ENCODE measurements around the gene KHNYN. TPM values are rescaled to one million over a fixed set of nuclear protein-coding genes. Genes with fewer than 3 reads are reported as not detected.
"Not testable (repeated sequence)": the region's sequence is repeated elsewhere in the genome, so short reads cannot be mapped to it uniquely, and the experiment has no call there.

The KHNYN gene
- total RNA-seq, 2 experiments from 2014 or later = 59.7 to 71.5 TPM

DNA sequence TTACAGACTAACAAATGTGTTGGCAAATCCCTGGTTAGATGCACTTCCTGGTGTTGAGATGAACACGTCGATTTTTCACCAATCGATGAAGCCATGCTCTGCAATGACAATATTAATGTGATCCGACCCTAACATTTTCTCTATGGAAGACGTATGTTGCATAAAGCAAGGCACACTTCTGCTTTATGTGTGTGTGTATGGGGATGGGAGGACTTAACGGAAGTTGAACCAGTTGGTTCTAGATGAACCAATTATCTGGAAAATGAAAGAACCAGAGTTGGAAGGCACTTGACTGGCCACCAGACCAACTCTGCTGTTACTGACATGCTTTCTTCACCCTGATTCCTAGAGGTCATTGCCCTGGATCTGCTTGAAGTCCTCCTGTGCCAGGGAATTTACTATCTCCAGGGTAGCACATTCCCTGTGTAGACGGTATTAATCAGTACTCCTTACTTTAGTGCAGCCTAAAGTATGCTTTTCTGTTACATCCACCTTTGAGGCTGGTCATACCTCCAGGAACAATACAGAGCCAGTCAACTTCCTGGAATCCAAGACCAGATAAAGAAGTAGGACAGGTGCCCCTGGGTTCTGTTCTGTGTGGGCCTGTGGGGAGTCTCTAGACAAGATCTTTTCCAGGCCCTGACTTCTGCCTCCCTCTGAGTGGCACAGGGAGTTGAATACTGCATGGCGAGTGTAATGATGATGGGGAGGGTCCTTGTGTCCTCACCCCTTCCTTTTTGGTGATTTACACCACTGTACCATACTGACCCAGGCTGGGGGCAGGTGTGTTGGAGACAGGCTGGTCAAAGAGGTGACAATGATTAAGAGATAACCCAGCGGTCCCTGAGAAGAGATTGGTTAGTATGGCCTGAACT lies 8.7 kb downstream of the KHNYN start:
- ChIA-PET CTCF (interaction anchor here (0.6 to 5.1 kb wide), 6 partner anchors 8 to 196 kb away, joined by 3 to 57 read pairs (median 10); partner anchors contain the start of genes CBLN3, KHNYN and TINF2), POLR2A (no interaction called here)
- H3K36me3 Mint-ChIP-seq (ENCODE audit: low read depth) = peaks cover 62% of the 10 kb centered on the region

DNA sequence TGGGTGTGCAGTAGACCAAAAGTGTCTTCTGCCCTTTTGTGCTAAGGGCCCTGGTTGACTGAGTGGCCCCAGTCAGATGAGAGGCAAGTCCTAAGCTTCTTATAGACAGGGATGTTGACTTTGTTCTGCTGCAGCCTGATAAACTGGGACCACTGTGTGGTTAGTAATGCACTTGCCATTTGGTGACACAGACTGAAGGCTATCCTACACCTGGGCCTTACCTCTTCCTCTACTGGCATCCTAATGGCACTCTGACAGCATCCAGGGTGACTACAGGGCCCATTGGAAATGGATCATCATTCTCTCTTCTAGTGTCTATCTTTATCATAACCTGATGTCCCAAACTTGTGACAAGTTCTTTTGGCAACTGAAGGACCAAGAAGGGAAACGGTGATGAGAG lies 9.5 kb downstream of the KHNYN start:
- H3K36me3 Mint-ChIP-seq (ENCODE audit: low read depth) = peaks cover 59% of the 10 kb centered on the region
- POLR2A ChIA-PET = no interaction called here
- DNase-seq = no peak
- no peak overlapping the region for H3K4me3 Mint-ChIP-seq
- CTCF ChIA-PET = interaction anchor here (0.6 to 5.1 kb wide), 2 partner anchors 8 to 129 kb away, joined by 3 to 57 read pairs; partner anchors contain the start of genes CBLN3 and KHNYN
- no peaks in the 10 kb centered on the region for H3K9me3 Mint-ChIP-seq
- H3K4me1 Mint-ChIP-seq = peaks cover 73% of the 10 kb centered on the region
- H3K27me3 Mint-ChIP-seq = no peaks in the 10 kb centered on the region
- H3K27ac Mint-ChIP-seq = no peak overlapping the region

More for the DNA sequence above, 8.7 kb downstream of the KHNYN start:
- peak overlapping the region; percentile 20 for H3K27ac Mint-ChIP-seq
- no peak overlapping the region for H3K4me3 Mint-ChIP-seq
- no peaks in the 10 kb centered on the region for H3K9me3 Mint-ChIP-seq
- no peaks in the 10 kb centered on the region for H3K27me3 Mint-ChIP-seq
- DNase-seq = no peak
- peaks cover 69% of the 10 kb centered on the region for H3K4me1 Mint-ChIP-seq

DNA sequence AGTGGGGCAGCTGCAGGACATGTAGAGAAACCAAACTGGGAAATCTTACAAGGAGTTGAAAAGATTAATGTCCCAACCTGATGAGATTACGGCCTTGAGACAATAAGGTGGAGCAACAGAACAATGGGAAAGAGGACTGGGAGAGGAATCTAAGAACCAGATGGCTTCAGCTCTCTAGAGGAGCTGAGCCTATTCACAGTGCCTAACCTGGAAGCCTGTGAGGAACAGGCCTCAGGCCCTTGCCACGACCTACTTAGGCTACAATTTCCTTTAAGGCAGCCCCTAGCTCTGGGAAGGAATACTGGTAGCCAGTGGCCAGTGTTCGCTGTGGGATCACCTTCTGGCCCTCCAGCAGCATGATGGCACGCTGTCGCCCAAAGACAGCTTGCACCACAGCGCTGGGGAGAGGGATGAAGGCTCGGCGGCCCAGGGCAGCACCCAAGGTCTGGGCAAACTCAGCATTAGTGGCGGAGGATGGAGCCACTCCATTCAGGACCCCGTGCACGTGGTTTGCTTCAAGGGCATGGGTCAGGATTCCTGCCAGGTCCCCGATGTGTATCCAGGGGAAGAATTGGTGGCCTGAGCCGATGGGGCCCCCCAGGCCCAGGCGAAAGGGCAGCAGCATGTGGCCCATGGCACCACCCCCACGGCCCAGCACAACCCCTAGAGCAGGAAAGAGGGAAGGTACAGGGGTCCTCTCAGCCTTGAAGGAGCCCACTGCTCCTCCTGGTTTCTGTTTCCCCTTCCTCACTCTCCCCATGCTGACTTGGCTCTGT lies 10.3 kb downstream of the KHNYN start:
- ChIA-PET POLR2A (no interaction called here), CTCF (interaction anchor here (0.7 to 5.1 kb wide), 2 partner anchors 9 to 106 kb away, joined by 3 to 57 read pairs; partner anchors contain the start of genes CBLN3 and KHNYN)
- Mint-ChIP-seq H3K27me3 (no peaks in the 10 kb centered on the region), H3K9me3 (no peaks in the 10 kb centered on the region), H3K36me3 (ENCODE audit: low read depth) (peaks cover 58% of the 10 kb centered on the region), H3K4me1 (peaks cover 72% of the 10 kb centered on the region), H3K4me3 (no peak overlapping the region), H3K27ac (peak overlapping the region; percentile 75)
- DNase-seq = no peak

DNA sequence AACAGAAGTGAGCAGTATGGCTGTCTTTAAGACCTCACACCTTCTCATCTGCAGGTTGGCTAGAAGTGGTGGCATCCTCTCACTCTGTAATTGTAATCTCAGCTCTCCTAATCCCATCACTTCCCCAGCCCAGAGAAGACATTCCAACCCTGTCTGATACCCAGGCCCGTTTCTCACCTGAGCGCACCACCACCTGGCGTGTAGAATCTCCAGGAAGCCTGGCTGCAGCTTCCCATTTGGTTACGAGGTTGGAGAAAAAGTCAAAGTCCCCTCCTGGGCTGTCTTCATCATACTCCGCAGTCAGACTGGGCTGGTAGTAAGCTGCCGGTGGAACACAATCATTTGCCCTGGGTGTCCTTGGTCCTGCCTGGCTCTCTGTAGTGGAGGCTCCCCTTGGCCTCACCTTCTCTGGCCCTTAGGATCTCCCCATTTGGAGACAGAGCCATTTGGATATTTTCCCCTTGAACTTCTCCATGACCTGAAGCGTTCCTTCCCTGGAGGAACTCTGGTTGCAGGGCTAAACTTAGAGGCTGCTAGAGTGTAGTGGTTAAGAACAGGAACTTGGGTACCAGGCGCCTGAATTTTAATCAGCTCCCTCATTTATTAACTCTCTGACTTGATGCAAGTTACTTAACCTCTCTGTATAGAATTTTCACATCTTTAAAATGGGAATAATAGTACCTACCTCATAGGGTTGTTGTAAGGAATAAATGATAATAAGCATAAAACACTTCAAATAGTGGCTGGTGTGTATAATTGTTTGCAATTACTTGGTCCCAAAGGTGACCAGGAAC lies 11.0 kb downstream of the KHNYN start:
- Mint-ChIP-seq H3K4me3 (peak overlapping the region; percentile 90), H3K27ac (peak overlapping the region; percentile 96), H3K9me3 (no peaks in the 10 kb centered on the region), H3K4me1 (peaks cover 68% of the 10 kb centered on the region), H3K27me3 (no peaks in the 10 kb centered on the region), H3K36me3 (ENCODE audit: low read depth) (peaks cover 56% of the 10 kb centered on the region)
- ChIA-PET POLR2A (interaction anchor here (1.2 kb wide), 1 partner anchor 9 kb away, joined by 3 read pairs; no protein-coding TSS in a partner anchor), CTCF (interaction anchor here (0.7 to 5.1 kb wide), 4 partner anchors 10 to 225 kb away, joined by 3 to 57 read pairs (median 4); partner anchors contain the start of genes CBLN3, KHNYN and MDP1)
- DNase-seq = no peak

DNA sequence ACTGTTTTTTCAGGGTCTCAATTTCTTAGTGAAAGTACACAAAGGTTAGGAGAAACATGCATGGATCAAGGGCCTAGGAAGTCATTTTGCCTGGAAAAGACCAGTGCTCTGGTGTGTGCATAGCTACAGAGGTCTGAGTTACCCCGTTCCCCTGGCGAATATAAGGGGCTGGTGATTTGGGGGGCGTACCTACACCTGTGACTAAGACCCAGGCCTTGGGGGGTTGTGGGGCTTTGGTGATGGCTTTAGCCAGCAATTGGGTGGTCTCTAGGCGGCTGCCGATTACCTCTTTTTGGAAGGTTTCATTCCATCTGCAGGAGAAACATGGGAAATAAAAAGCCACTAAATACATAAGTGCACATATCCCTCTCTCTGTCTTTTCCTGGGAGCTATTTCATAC lies 11.7 kb downstream of the KHNYN start:
- ChIA-PET CTCF (interaction anchor here (0.9 to 5.1 kb wide), 4 partner anchors 11 to 226 kb away, joined by 3 to 57 read pairs (median 4); partner anchors contain the start of genes CBLN3, KHNYN and MDP1), POLR2A (interaction anchor here (0.6 to 1.6 kb wide), 4 partner anchors 10 to 232 kb away, joined by 3 to 6 read pairs (median 6); partner anchors contain the start of gene KHNYN)
- Mint-ChIP-seq H3K27ac (peak overlapping the region; percentile 96), H3K36me3 (ENCODE audit: low read depth) (peaks cover 53% of the 10 kb centered on the region), H3K4me3 (peak overlapping the region; percentile 90), H3K4me1 (peaks cover 63% of the 10 kb centered on the region), H3K9me3 (no peaks in the 10 kb centered on the region), H3K27me3 (no peaks in the 10 kb centered on the region)
- no peak for DNase-seq

DNA sequence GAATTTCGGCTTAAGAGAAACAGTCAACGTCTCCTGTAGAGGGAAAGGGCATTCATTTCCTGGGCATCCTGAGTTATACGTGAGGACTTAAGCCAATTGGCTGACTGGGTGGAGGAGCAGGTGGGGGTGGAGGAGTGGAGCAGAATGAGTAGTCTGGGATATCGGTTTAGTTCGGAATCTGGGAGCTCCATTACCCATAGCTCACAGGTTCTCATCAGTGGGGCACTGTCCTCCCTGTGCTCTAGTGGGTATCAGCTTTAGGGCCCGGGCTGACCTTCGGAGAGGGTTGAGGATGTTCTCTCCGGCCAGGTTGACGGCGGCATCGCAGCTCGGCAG lies 12.1 kb downstream of the KHNYN start:
- Mint-ChIP-seq H3K27me3 (no peaks in the 10 kb centered on the region), H3K4me1 (peaks cover 59% of the 10 kb centered on the region), H3K9me3 (no peaks in the 10 kb centered on the region), H3K4me3 (peak overlapping the region; percentile 90), H3K27ac (peak overlapping the region; percentile 96), H3K36me3 (ENCODE audit: low read depth) (peaks cover 49% of the 10 kb centered on the region)
- ChIA-PET CTCF (interaction anchor here (0.5 to 5.1 kb wide), 5 partner anchors 11 to 226 kb away, joined by 3 to 57 read pairs (median 3); partner anchors contain the start of genes CBLN3, KHNYN and MDP1), POLR2A (interaction anchor here (0.6 to 1.6 kb wide), 4 partner anchors 10 to 232 kb away, joined by 3 to 6 read pairs (median 6); partner anchors contain the start of gene KHNYN)
- DNase-seq = no peak

DNA sequence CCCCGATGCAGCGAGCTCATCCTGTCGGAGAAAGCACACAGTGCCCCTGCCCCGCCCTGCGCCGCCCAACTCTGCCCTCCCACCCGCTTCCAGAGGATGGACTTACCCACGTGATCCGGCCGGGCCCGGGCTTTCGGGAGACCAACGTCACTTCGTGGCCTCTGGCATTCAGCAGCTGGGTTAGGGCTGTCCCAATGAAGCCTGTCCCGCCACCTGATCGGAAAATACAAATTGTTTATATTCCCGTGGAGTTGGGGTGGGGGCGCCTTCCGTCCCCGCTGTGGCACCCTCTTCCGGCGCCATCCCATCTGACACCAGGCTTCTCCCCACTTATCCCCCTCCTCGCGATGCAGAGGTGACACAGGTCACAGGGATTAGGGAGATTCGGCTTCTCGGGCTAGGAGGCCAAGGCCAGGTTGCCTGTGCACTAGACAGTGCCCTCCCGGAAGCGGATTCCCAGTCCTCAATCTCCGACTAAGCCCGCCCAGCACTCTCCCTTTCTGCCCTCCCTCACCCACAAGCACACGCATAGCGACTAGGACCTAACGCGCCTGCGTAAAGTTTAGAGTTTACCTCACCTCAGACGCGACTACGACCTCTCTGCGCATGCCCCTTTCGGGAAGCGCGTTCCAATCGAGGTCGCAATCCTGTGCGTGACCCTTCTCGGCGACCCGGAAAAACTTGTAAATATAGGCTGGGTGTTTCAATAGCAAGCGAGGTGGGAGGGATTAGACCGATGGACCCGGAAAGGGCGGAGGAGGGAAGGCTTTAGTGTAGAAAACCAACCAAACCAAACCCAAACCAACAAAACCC lies 12.7 kb downstream of the KHNYN start, which contains the start of gene SDR39U1:
Gene SDR39U1, minus strand, starts transcription at position 537 of the 813 bp plus-strand sequence. Its CDS starts 7 bp downstream, at position 530.
- peak; percentile 99 for DNase-seq
- H3K9me3 Mint-ChIP-seq = no peaks in the 10 kb centered on the region
- peak within 1 kb of the TSS; percentile 90 for H3K4me3 Mint-ChIP-seq
- ChIA-PET POLR2A (interaction anchor here (0.6 to 1.6 kb wide), 4 partner anchors 11 to 231 kb away, joined by 3 to 6 read pairs (median 6); partner anchors contain the start of gene KHNYN), CTCF (interaction anchor here (0.5 to 5.1 kb wide), 6 partner anchors 12 to 149 kb away, joined by 3 to 57 read pairs (median 5); partner anchors contain the start of genes CBLN3, KHNYN and NYNRIN)
- peaks cover 43% of the 10 kb centered on the region for H3K36me3 Mint-ChIP-seq (ENCODE audit: low read depth)
- peaks cover 53% of the 10 kb centered on the region for H3K4me1 Mint-ChIP-seq
- no peaks in the 10 kb centered on the region for H3K27me3 Mint-ChIP-seq
- peak within 1 kb of the TSS; percentile 96 for H3K27ac Mint-ChIP-seq

DNA sequence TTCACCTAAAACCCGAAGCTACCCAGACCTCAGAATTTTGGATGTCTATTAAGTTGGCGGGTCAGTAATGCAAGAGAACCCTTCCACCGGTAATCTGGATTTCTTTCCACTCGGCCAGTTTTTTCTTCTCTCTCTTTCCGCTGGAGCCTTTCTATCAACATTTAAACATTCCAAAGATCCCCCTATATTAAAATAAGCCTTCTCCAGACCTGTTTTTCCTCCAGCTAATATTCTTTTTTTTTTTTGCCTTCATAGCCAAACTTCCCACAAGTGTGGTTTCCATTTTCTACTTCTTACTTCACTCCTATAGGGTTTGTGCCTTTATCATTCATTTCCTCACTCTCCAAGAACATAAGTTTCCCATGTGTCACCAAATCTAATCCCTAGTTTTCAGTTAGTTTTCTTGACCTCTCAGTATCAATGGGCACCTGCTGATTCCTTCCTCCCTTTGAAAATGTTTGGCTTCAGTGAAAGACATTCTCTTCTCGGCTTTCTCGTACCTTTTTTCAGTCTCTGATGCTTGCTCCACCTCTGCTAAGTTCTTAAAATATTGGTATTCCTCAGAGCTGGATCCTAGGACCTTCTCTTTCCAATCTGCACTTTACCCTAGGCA lies 13.4 kb downstream of the KHNYN start:
- H3K4me1 Mint-ChIP-seq = peaks cover 46% of the 10 kb centered on the region
- H3K27ac Mint-ChIP-seq = peak overlapping the region; percentile 96
- H3K27me3 Mint-ChIP-seq = no peaks in the 10 kb centered on the region
- POLR2A ChIA-PET = interaction anchor here (1.6 kb wide), 1 partner anchor 13 kb away, joined by 6 read pairs; the partner anchor contains the start of gene KHNYN
- H3K4me3 Mint-ChIP-seq = peak overlapping the region; percentile 90
- DNase-seq = no peak
- no peaks in the 10 kb centered on the region for H3K9me3 Mint-ChIP-seq
- peaks cover 36% of the 10 kb centered on the region for H3K36me3 Mint-ChIP-seq (ENCODE audit: low read depth)
- CTCF ChIA-PET = interaction anchor here (0.6 to 5.1 kb wide), 4 partner anchors 12 to 200 kb away, joined by 5 to 57 read pairs (median 5); partner anchors contain the start of genes CBLN3, KHNYN, NYNRIN and TINF2

DNA sequence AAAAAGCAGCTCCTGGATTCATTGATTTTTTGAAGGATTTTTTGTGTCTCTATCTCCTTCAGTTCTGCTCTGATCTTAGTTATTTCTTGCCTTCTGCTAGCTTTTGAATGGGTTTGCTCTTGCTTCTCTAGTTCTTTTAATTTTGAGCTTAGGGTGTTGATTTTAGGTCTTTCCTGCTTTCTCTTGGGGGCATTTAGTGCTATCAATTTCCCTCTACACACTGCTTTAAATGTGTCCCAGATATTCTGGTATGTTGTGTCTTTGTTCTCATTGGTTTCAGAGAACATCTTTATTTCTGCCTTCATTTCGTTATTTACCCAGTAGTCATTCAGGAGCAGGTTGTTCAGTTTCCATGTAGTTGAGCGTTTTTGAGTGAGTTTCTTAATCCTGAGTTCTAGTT lies 21.1 kb downstream of the KHNYN start:
- H3K4me1 Mint-ChIP-seq, H3K9me3 Mint-ChIP-seq, POLR2A ChIA-PET, DNase-seq, CTCF ChIA-PET, H3K4me3 Mint-ChIP-seq, H3K27me3 Mint-ChIP-seq, H3K27ac Mint-ChIP-seq: not testable (repeated sequence)
- peaks cover 16% of the 10 kb centered on the region for H3K36me3 Mint-ChIP-seq (ENCODE audit: low read depth)

DNA sequence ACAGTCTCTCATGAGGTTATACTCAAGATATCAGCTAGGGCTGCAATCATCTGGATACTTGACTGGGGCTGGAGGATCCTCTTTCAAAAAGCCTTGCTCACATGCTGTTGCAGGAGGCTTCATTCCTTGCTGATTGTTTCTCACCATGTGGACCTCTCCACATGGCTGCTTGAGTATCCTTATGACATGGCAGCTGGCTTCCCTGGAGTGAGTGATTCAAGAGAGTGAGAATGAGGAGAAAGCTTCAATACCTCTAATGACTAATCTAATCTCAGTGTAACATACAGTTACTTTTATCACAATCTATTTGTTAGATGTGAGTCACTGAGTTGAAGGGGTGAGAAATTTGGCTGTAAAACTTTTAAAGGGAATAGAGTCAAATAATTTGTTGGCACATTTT lies 27.2 kb downstream of the KHNYN start:
- no peak for DNase-seq
- Mint-ChIP-seq H3K36me3 (ENCODE audit: low read depth) (peaks cover 15% of the 10 kb centered on the region), H3K9me3 (no peaks in the 10 kb centered on the region), H3K4me1 (peaks cover 6% of the 10 kb centered on the region), H3K27me3 (no peaks in the 10 kb centered on the region), H3K27ac (no peak overlapping the region), H3K4me3 (no peak overlapping the region)
- ChIA-PET POLR2A (no interaction called here), CTCF (interaction anchor here (0.6 to 1.1 kb wide), 3 partner anchors 12 to 1664 kb away, joined by 3 read pairs; no protein-coding TSS in a partner anchor)

DNA sequence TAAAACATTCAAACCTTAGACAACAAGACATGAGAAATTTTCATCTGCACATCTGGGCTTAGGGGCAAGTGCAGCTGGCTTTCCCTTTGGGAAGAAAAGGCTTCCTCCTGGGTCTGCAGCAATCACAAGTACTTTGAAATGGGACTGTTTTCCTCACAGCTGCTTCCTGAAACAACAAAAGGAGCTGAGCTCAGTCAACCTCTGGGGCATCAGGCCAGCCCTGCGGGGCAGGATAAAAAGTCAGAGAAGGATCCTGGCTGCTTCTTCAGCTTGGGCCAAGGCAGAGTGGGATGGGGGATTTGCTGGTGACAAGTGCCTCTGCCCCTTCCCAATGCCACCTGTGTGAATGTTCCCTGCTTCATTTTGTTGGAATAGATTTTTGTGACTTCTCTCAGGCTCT lies 29.0 kb downstream of the KHNYN start:
- ChIA-PET POLR2A (no interaction called here), CTCF (no interaction called here)
- Mint-ChIP-seq H3K27ac (no peak overlapping the region), H3K4me3 (no peak overlapping the region), H3K4me1 (peaks cover 12% of the 10 kb centered on the region), H3K9me3 (no peaks in the 10 kb centered on the region), H3K36me3 (ENCODE audit: low read depth) (peaks cover 9% of the 10 kb centered on the region), H3K27me3 (no peaks in the 10 kb centered on the region)
- no peak for DNase-seq
